HG02623 (cell line): ENCODE data around the gene HNRNPAB.

Experiments
- ATAC-seq: cut with Tn5 transposase; IDR thresholded peaks from one replicate; pipeline ENCODE4 v1.9.1; 2021; ENCODE audit warnings: moderate library complexity; ENCODE audit not compliant: unreplicated experiment

HNRNPAB gene

GRCh38 chr5:178204182-178204934 is at the start of gene HNRNPAB:
HNRNPAB (plus strand) TSS chr5:178204533; CDS start chr5:178204838, 305 bp downstream.
- peak; percentile 73 for ATAC-seq

GRCh38 chr5:178155065-178155464 is 49.3 kb upstream of the HNRNPAB start:
- no peak for ATAC-seq

- ATAC-seq = no peak
These were observed 44.2 kb upstream of the HNRNPAB start for GRCh38 chr5:178160176-178160575.

- ATAC-seq = no peak
These were observed 41.9 kb upstream of the HNRNPAB start for GRCh38 chr5:178162481-178162880.

GRCh38 chr5:178163772-178164735 is 40.3 kb upstream of the HNRNPAB start:
- ATAC-seq = peak; percentile 85

GRCh38 chr5:178165581-178165980 is 38.8 kb upstream of the HNRNPAB start:
- no peak for ATAC-seq

- no peak for ATAC-seq
These were observed 33.9 kb upstream of the HNRNPAB start for GRCh38 chr5:178170455-178170854.

- no peak for ATAC-seq
These were observed 29.9 kb upstream of the HNRNPAB start for GRCh38 chr5:178174456-178174855.

GRCh38 chr5:178176791-178177190 is 27.5 kb upstream of the HNRNPAB start:
- no peak for ATAC-seq

GRCh38 chr5:178177569-178177968 is 26.8 kb upstream of the HNRNPAB start:
- no peak for ATAC-seq

- no peak for ATAC-seq
These were observed 24.0 kb upstream of the HNRNPAB start for GRCh38 chr5:178180141-178180863.

- ATAC-seq = no peak
These were observed 22.0 kb upstream of the HNRNPAB start for GRCh38 chr5:178182158-178182876.

- no peak for ATAC-seq
These were observed 17.9 kb upstream of the HNRNPAB start for GRCh38 chr5:178186427-178186826.

GRCh38 chr5:178187014-178187413 is 17.3 kb upstream of the HNRNPAB start, which contains the start of gene GMCL2:
GMCL2 (minus strand) TSS chr5:178187371; CDS start chr5:178187299, 72 bp downstream.
- no peak for ATAC-seq

GRCh38 chr5:178189433-178189832 is 14.9 kb upstream of the HNRNPAB start:
- no peak for ATAC-seq

GRCh38 chr5:178191661-178192060 is 12.7 kb upstream of the HNRNPAB start:
- ATAC-seq = no peak

- no peak for ATAC-seq
These were observed 12.1 kb upstream of the HNRNPAB start for GRCh38 chr5:178192244-178192643.

GRCh38 chr5:178192787-178193186 is 11.5 kb upstream of the HNRNPAB start:
- no peak for ATAC-seq

GRCh38 chr5:178193251-178193809 is 11.0 kb upstream of the HNRNPAB start:
- no peak for ATAC-seq

- no peak for ATAC-seq
These were observed 10.3 kb upstream of the HNRNPAB start for GRCh38 chr5:178194026-178194425.
